GM23338 (cell line): ENCODE results near the gene BAAT. TPM values are rescaled to one million over a fixed set of nuclear protein-coding genes. Genes with fewer than 3 reads are reported as not detected.

ENCODE experiments used
- ATAC-seq: fragments of 200-7000 bp; cut with Tn5 transposase; 3 replicates; pipeline ENCODE4 v1.9.1; 2020
- DNase-seq: peaks from one replicate; pipeline ENCODE4 v3.0.0-alpha.2; 2015; ENCODE audit warnings: low spot score
- H2AFZ ChIP-seq: fragments of 200-600 bp; sonication (generic); 2 replicates; pipeline ENCODE4 v1.8.0; 2016; ENCODE audit warnings: antibody characterized with exemption, mild to moderate bottlenecking, moderate library complexity
- H3F3A ChIP-seq: fragments of 200-600 bp; sonication (generic); replicated peaks from 2 replicates; pipeline ENCODE4 v1.8.0; 2017; ENCODE audit warnings: antibody characterized with exemption, mixed run types, low read depth
- H3K27ac ChIP-seq: fragments of 200-600 bp; sonication (generic); 2 replicates; pipeline ENCODE4 v1.6.1; 2016; ENCODE audit warnings: low read depth
- H3K27me3 ChIP-seq: fragments of 200-600 bp; sonication (generic); 2 replicates; pipeline ENCODE4 v1.8.0; 2016; ENCODE audit warnings: mild to moderate bottlenecking, mixed run types, moderate library complexity; ENCODE audit not compliant: insufficient read depth
- H3K36me3 ChIP-seq: fragments of 200-600 bp; sonication (generic); 2 replicates; pipeline ENCODE4 v1.8.0; 2016; ENCODE audit warnings: mild to moderate bottlenecking; ENCODE audit not compliant: insufficient read depth
- H3K4me1 ChIP-seq: fragments of 200-600 bp; sonication (generic); 2 replicates; pipeline ENCODE4 v1.8.0; 2016; ENCODE audit warnings: mild to moderate bottlenecking, moderate library complexity; ENCODE audit not compliant: insufficient read depth
- H3K4me2 ChIP-seq: fragments of 200-600 bp; sonication (generic); 2 replicates; pipeline ENCODE4 v1.7.1; 2017; ENCODE audit warnings: mixed run types
- H3K4me3 ChIP-seq: fragments of 200-600 bp; sonication (generic); 2 replicates; pipeline ENCODE4 v1.6.1; 2016; ENCODE audit warnings: mixed run types
- H3K79me2 ChIP-seq: fragments of 200-600 bp; sonication (generic); replicated peaks from 2 replicates; pipeline ENCODE4 v1.8.0; 2017; ENCODE audit warnings: mild to moderate bottlenecking; ENCODE audit not compliant: insufficient read depth
- H3K9me2 ChIP-seq: fragments of 200-600 bp; sonication (generic); 2 replicates; pipeline ENCODE4 v1.8.0; 2017; ENCODE audit not compliant: insufficient read depth
- H4K20me1 ChIP-seq: fragments of 200-600 bp; sonication (generic); replicated peaks from 2 replicates; pipeline ENCODE4 v1.8.0; 2017; ENCODE audit warnings: mild to moderate bottlenecking; ENCODE audit not compliant: insufficient read depth
- H3K27ac Mint-ChIP-seq: 2 replicates; pipeline ENCODE4 v1.8.0; 2020; ENCODE audit warnings: inconsistent platforms, mild to moderate bottlenecking, moderate library complexity, mixed read lengths
- H3K27me3 Mint-ChIP-seq: 3 replicates; pipeline ENCODE4 v1.8.0; 2022; ENCODE audit warnings: low read depth, mild to moderate bottlenecking, moderate library complexity, mixed read lengths, inconsistent platforms; ENCODE audit not compliant: insufficient read depth, poor library complexity
- H3K36me3 Mint-ChIP-seq: 3 replicates; pipeline ENCODE4 v1.8.0; 2021; ENCODE audit warnings: low read depth, mild to moderate bottlenecking, inconsistent platforms, moderate library complexity, mixed read lengths
- H3K4me1 Mint-ChIP-seq: 3 replicates; pipeline ENCODE4 v1.8.0; 2020; ENCODE audit warnings: mild to moderate bottlenecking, inconsistent platforms, mixed read lengths
- H3K4me3 Mint-ChIP-seq: 3 replicates; pipeline ENCODE4 v1.8.0; 2021; ENCODE audit warnings: moderate library complexity, mild to moderate bottlenecking, inconsistent platforms, mixed read lengths
- H3K9me3 Mint-ChIP-seq: 3 replicates; pipeline ENCODE4 v1.8.0; 2020; ENCODE audit warnings: moderate library complexity, mild to moderate bottlenecking, inconsistent platforms, mixed read lengths
- CREB1 ChIP-seq: fragments of 250-450 bp; sonication (Bioruptor Pico); IDR thresholded peaks from 2 replicates; pipeline ENCODE4 v1.5.0; 2020; ENCODE audit warnings: low read depth, mild to moderate bottlenecking, moderate library complexity
- EZH2 ChIP-seq: fragments of 200-600 bp; sonication (generic); IDR thresholded peaks from one replicate; pipeline ENCODE4 v1.8.0; 2017; ENCODE audit warnings: antibody characterized with exemption, mild to moderate bottlenecking, low read depth; ENCODE audit not compliant: unreplicated experiment
- EZH2phosphoT487 ChIP-seq: fragments of 200-600 bp; sonication (generic); IDR thresholded peaks from one replicate; pipeline ENCODE4 v1.8.1; 2018; ENCODE audit warnings: antibody characterized with exemption; ENCODE audit not compliant: unreplicated experiment
- JUNB ChIP-seq: IDR thresholded peaks from one replicate; pipeline ENCODE4 v1.6.1; 2016; ENCODE audit warnings: antibody characterized with exemption; ENCODE audit not compliant: unreplicated experiment
- NANOG ChIP-seq: IDR thresholded peaks from 2 replicates; pipeline ENCODE4 v1.6.1; 2016; ENCODE audit warnings: antibody characterized with exemption, borderline replicate concordance
- POLR2AphosphoS5 ChIP-seq: IDR thresholded peaks from 2 replicates; pipeline ENCODE4 v1.6.1; 2016; ENCODE audit warnings: antibody characterized with exemption, low read depth
- STAT1 ChIP-seq: IDR thresholded peaks from one replicate; pipeline ENCODE4 v1.6.1; 2016; ENCODE audit warnings: antibody characterized with exemption; ENCODE audit not compliant: unreplicated experiment
- ZNF114 ChIP-seq: fragments of 250-450 bp; sonication (Bioruptor Pico); IDR thresholded peaks from 2 replicates; pipeline ENCODE4 v1.5.0; 2020; ENCODE audit warnings: mild to moderate bottlenecking, moderate library complexity
- ZNF331 ChIP-seq: fragments of 250-450 bp; sonication (Bioruptor Pico); IDR thresholded peaks from 2 replicates; pipeline ENCODE4 v1.5.0; 2020; ENCODE audit warnings: low read depth, mild to moderate bottlenecking, moderate library complexity
- polyA plus RNA-seq: library from polyadenylated mRNA; unstranded; fragments of >200 nt; fragmentation: Nextera tagmentation; extraction: Ambion mirVana; gene quantifications from 2 replicates; pipeline ENCODE4 v1.2.1, GENCODE V29; 2016
- total RNA-seq: library from RNA; depleted of rRNA; stranded (reverse); fragments of >200 nt; shearing (Covaris generic); gene quantifications from 2 replicates; pipeline ENCODE4 v1.2.3, GENCODE V29; 2014
- TF ChIP-seq, protein P1 (sequence below), 2 experiments: fragments of 200-600 bp in 1 of 2; sonication (generic) in 1 of 2; conservative IDR thresholded peaks; 2 replicates each; pipeline versions ENCODE4 v1.5.1 to v1.6.1; 2016 to 2017; ENCODE audit warnings: antibody characterized with exemption in 2 of 2, low read depth in 2 of 2, mild to moderate bottlenecking in 2 of 2, moderate library complexity in 1 of 2
- TF ChIP-seq, protein P2 (sequence below): IDR thresholded peaks from one replicate; pipeline ENCODE4 v1.6.1; 2018; ENCODE audit warnings: antibody characterized with exemption; ENCODE audit not compliant: unreplicated experiment
- TF ChIP-seq, protein P3 (sequence below): IDR thresholded peaks from 2 replicates; pipeline ENCODE4 v1.6.1; 2016; ENCODE audit warnings: antibody characterized with exemption
- TF ChIP-seq, protein P4 (sequence below): fragments of 250-450 bp; sonication (Bioruptor Pico); IDR thresholded peaks from 2 replicates; pipeline ENCODE4 v1.5.0; 2020; ENCODE audit warnings: mild to moderate bottlenecking, moderate library complexity

The BAAT gene
- total and polyA plus RNA-seq, 2 experiments from 2014 or later: 0.08 to 0.14 TPM

DNA sequence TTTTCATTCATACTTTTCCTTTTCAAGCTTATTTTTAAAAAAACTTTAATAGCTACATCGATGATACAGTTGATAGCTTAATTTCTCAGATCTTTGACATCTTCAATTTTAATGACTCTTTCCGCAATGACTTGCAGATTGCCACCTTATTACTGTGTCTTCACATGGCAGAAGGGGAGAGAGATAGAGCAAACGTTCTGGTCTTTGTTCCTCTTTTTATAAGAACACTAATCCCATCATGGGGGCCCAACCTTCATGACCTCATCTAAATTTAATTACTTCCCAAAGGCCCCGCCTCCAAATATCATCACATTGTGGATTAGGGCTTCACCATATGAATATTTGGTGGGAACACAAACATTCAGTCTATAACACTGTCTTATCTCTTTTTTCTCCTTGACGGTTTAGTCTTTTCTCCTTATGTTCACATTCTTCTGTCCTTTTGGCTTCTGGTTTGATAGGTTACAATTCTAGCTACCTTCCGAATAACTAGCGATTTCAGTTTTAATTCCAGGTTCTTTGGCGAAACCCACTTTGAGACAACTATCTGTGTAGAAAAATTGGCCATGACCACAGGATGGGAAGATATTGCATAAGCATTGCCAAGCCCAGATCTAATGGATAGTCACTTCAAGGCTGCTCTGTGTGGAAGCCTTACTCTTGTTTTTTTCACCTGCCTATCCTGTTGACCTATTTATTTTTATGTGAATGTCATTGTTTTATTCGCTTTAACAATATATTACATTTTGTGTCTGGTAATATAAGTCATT is 18.9 kb upstream of the BAAT start:
- no peak overlapping the region for H3K27ac Mint-ChIP-seq

More for the DNA sequence above, 18.9 kb upstream of the BAAT start:
- DNase-seq (no peak), ATAC-seq (no peak)
- Histone ChIP-seq H3F3A (no peaks in the 10 kb centered on the region), H3K79me2 (peaks cover 16% of the 10 kb centered on the region; the same call in 1 of the 2 replicates), H3K27ac (no peak overlapping the region), H3K27me3 (no peaks in the 10 kb centered on the region), H2AFZ (no peak overlapping the region), H3K4me1 (peaks cover 4% of the 10 kb centered on the region; the same call in 1 of the 2 replicates), H3K36me3 (peaks cover 56% of the 10 kb centered on the region), H3K9me2 (peaks cover 7% of the 10 kb centered on the region; the same call in 1 of the 2 replicates), H3K4me2 (no peak overlapping the region), H3K4me3 (no peak overlapping the region), H4K20me1 (no peaks in the 10 kb centered on the region)
- H3K27me3 Mint-ChIP-seq: peaks cover under 1% of the 10 kb centered on the region
- H3K4me3 Mint-ChIP-seq: no peak overlapping the region
- no peak for TF ChIP-seq EZH2
- TF ChIP-seq, protein P1, sequence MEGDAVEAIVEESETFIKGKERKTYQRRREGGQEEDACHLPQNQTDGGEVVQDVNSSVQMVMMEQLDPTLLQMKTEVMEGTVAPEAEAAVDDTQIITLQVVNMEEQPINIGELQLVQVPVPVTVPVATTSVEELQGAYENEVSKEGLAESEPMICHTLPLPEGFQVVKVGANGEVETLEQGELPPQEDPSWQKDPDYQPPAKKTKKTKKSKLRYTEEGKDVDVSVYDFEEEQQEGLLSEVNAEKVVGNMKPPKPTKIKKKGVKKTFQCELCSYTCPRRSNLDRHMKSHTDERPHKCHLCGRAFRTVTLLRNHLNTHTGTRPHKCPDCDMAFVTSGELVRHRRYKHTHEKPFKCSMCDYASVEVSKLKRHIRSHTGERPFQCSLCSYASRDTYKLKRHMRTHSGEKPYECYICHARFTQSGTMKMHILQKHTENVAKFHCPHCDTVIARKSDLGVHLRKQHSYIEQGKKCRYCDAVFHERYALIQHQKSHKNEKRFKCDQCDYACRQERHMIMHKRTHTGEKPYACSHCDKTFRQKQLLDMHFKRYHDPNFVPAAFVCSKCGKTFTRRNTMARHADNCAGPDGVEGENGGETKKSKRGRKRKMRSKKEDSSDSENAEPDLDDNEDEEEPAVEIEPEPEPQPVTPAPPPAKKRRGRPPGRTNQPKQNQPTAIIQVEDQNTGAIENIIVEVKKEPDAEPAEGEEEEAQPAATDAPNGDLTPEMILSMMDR (conservative IDR thresholded peaks at IDR 0.05; ENCODE audit: low read depth in 2 of 2): no peak
- TF ChIP-seq ZNF331 (CRISPR knock-in tag): no peak
- TF ChIP-seq CREB1 (CRISPR knock-in tag): no peak
- no peak for TF ChIP-seq STAT1
- TF ChIP-seq POLR2AphosphoS5: no peak
- TF ChIP-seq JUNB: no peak
- TF ChIP-seq, protein P2, sequence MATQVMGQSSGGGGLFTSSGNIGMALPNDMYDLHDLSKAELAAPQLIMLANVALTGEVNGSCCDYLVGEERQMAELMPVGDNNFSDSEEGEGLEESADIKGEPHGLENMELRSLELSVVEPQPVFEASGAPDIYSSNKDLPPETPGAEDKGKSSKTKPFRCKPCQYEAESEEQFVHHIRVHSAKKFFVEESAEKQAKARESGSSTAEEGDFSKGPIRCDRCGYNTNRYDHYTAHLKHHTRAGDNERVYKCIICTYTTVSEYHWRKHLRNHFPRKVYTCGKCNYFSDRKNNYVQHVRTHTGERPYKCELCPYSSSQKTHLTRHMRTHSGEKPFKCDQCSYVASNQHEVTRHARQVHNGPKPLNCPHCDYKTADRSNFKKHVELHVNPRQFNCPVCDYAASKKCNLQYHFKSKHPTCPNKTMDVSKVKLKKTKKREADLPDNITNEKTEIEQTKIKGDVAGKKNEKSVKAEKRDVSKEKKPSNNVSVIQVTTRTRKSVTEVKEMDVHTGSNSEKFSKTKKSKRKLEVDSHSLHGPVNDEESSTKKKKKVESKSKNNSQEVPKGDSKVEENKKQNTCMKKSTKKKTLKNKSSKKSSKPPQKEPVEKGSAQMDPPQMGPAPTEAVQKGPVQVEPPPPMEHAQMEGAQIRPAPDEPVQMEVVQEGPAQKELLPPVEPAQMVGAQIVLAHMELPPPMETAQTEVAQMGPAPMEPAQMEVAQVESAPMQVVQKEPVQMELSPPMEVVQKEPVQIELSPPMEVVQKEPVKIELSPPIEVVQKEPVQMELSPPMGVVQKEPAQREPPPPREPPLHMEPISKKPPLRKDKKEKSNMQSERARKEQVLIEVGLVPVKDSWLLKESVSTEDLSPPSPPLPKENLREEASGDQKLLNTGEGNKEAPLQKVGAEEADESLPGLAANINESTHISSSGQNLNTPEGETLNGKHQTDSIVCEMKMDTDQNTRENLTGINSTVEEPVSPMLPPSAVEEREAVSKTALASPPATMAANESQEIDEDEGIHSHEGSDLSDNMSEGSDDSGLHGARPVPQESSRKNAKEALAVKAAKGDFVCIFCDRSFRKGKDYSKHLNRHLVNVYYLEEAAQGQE: no peak
- TF ChIP-seq EZH2phosphoT487: no peak
- TF ChIP-seq NANOG: no peak
- TF ChIP-seq, protein P3, sequence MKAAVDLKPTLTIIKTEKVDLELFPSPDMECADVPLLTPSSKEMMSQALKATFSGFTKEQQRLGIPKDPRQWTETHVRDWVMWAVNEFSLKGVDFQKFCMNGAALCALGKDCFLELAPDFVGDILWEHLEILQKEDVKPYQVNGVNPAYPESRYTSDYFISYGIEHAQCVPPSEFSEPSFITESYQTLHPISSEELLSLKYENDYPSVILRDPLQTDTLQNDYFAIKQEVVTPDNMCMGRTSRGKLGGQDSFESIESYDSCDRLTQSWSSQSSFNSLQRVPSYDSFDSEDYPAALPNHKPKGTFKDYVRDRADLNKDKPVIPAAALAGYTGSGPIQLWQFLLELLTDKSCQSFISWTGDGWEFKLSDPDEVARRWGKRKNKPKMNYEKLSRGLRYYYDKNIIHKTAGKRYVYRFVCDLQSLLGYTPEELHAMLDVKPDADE: no peak
- no peak for TF ChIP-seq ZNF114
- TF ChIP-seq, protein P4, sequence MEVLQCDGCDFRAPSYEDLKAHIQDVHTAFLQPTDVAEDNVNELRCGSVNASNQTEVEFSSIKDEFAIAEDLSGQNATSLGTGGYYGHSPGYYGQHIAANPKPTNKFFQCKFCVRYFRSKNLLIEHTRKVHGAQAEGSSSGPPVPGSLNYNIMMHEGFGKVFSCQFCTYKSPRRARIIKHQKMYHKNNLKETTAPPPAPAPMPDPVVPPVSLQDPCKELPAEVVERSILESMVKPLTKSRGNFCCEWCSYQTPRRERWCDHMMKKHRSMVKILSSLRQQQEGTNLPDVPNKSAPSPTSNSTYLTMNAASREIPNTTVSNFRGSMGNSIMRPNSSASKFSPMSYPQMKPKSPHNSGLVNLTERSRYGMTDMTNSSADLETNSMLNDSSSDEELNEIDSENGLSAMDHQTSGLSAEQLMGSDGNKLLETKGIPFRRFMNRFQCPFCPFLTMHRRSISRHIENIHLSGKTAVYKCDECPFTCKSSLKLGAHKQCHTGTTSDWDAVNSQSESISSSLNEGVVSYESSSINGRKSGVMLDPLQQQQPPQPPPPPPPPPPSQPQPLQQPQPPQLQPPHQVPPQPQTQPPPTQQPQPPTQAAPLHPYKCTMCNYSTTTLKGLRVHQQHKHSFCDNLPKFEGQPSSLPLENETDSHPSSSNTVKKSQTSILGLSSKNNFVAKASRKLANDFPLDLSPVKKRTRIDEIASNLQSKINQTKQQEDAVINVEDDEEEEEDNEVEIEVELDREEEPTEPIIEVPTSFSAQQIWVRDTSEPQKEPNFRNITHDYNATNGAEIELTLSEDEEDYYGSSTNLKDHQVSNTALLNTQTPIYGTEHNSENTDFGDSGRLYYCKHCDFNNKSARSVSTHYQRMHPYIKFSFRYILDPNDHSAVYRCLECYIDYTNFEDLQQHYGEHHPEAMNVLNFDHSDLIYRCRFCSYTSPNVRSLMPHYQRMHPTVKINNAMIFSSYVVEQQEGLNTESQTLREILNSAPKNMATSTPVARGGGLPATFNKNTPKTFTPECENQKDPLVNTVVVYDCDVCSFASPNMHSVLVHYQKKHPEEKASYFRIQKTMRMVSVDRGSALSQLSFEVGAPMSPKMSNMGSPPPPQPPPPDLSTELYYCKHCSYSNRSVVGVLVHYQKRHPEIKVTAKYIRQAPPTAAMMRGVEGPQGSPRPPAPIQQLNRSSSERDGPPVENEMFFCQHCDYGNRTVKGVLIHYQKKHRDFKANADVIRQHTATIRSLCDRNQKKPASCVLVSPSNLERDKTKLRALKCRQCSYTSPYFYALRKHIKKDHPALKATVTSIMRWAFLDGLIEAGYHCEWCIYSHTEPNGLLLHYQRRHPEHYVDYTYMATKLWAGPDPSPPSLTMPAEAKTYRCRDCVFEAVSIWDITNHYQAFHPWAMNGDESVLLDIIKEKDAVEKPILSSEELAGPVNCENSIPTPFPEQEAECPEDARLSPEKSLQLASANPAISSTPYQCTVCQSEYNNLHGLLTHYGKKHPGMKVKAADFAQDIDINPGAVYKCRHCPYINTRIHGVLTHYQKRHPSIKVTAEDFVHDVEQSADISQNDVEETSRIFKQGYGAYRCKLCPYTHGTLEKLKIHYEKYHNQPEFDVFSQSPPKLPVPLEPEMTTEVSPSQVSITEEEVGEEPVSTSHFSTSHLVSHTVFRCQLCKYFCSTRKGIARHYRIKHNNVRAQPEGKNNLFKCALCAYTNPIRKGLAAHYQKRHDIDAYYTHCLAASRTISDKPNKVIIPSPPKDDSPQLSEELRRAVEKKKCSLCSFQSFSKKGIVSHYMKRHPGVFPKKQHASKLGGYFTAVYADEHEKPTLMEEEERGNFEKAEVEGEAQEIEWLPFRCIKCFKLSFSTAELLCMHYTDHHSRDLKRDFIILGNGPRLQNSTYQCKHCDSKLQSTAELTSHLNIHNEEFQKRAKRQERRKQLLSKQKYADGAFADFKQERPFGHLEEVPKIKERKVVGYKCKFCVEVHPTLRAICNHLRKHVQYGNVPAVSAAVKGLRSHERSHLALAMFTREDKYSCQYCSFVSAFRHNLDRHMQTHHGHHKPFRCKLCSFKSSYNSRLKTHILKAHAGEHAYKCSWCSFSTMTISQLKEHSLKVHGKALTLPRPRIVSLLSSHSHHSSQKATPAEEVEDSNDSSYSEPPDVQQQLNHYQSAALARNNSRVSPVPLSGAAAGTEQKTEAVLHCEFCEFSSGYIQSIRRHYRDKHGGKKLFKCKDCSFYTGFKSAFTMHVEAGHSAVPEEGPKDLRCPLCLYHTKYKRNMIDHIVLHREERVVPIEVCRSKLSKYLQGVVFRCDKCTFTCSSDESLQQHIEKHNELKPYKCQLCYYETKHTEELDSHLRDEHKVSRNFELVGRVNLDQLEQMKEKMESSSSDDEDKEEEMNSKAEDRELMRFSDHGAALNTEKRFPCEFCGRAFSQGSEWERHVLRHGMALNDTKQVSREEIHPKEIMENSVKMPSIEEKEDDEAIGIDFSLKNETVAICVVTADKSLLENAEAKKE (CRISPR knock-in tag): no peak
- peaks cover 83% of the 10 kb centered on the region for H3K36me3 Mint-ChIP-seq
- H3K4me1 Mint-ChIP-seq: peaks cover 5% of the 10 kb centered on the region
- H3K9me3 Mint-ChIP-seq: peaks cover 37% of the 10 kb centered on the region
